Measurements from ENCODE around the gene UNC45A.

GRCh38 chr15:90939756-90940155 is 4.7 kb downstream of the UNC45A start:
- TF ChIP-seq, protein P1, sequence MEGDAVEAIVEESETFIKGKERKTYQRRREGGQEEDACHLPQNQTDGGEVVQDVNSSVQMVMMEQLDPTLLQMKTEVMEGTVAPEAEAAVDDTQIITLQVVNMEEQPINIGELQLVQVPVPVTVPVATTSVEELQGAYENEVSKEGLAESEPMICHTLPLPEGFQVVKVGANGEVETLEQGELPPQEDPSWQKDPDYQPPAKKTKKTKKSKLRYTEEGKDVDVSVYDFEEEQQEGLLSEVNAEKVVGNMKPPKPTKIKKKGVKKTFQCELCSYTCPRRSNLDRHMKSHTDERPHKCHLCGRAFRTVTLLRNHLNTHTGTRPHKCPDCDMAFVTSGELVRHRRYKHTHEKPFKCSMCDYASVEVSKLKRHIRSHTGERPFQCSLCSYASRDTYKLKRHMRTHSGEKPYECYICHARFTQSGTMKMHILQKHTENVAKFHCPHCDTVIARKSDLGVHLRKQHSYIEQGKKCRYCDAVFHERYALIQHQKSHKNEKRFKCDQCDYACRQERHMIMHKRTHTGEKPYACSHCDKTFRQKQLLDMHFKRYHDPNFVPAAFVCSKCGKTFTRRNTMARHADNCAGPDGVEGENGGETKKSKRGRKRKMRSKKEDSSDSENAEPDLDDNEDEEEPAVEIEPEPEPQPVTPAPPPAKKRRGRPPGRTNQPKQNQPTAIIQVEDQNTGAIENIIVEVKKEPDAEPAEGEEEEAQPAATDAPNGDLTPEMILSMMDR (IDR thresholded peaks at IDR 0.05): no peak
- no peak for TF ChIP-seq POLR2A (IDR thresholded peaks at IDR 0.05)
